GM18909 (cell line): ENCODE measurements around the gene JMJD4.

ENCODE experiments used
- ATAC-seq: cut with Tn5 transposase; IDR thresholded peaks from one replicate; pipeline ENCODE4 v1.9.1; 2021; ENCODE audit warnings: mild to moderate bottlenecking; ENCODE audit not compliant: unreplicated experiment, poor library complexity

Gene JMJD4

DNA sequence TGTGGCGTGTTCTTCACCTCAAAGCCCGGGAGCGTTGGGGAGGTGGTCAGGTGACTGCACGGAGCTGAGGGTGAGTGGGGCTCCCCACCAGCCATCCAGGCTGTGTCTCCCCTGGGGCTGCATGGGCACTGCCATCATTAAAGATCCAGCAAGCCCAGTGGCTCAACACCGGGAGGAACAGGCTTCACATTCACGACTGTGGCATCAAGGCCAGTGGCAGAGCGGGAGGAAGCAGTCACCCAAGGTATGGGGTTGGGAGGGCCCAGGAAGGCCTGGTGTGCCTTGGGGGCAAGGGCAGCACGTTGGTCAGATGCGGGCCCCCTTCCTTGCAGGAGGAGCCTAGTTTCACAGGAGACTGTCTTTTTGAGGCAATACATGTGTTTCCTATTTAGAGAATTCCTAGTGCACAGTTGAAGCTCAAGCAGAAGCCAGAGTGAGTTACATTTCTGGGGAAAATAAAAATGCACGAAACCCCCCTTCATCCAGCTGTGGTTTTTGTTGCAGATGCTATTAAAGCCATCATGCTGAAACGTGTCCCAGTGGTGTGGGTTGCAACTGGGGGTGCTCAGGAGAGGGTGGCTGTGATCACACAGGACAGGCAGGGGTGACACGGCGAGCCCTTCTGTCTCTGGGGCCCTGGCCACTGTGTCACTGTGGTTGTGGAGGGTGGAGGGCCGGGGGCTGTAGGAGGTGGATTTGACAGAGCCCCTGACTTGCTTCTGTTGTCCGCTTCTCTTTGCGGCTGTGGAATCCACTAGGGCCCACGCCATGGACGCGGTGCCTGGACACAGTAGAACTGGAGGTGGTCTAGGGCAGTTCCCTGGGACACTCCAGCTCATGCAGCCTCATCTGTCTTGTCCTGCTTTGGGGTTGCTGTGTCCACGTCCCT is 34.2 kb upstream of the JMJD4 start:
- ATAC-seq, result no peak

DNA sequence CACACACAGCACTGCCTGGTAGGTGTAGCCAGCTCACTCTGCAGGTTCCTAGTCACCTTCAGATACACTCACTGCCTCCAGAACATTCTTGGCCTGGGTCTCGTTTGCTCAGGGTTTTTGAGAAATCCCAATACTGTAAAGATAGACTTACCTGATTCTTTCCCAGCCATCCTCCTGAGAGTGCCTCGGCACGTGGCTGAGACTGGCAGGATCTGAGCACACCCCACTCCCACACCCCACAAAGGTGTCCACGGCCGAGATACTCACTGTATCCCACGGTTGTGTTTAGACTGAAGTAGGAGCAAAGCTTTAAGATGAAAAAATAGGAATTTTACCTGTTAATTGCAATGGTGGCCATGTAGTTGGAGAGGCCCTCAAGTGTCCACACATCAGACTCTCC is 33.5 kb upstream of the JMJD4 start:
- ATAC-seq, result no peak

GRCh38 chr1:227768125-227768439 is 33.0 kb upstream of the JMJD4 start:
- no peak for ATAC-seq

DNA sequence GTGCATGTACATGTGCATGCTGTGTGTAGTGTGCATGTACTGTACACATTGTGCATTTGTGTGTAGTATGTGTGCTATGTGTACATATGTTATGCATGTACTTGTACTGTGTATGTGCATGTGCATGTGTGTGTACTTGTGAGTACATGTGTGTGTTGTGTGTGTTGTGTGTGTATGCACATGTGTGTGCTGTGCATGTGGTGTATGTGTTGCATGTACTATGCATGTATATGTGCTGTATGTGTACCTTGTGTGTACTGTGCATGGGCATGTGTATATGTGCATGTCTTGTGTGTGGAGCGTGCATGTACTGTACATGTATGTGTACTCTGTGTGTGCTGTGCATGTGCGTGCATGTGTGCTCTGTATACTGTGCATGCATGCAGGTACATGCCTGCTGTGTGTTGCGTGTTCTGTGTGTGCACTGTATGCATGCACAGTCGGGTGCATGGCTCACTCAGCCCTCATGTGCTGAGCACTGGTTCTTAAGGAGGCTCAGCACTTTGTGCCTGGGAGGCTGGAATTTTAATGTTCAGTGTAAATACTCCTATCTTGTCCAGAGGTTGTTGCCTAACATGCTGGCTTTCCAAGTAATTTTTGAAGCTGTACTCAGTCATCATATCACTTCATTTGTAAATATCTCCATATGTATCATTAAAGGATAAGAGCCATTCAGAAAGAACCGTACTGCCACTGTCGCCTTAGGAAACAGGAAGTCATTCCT is 32.5 kb upstream of the JMJD4 start:
- ATAC-seq, result no peak

GRCh38 chr1:227766653-227767277 is 31.7 kb upstream of the JMJD4 start:
- no peak for ATAC-seq

DNA sequence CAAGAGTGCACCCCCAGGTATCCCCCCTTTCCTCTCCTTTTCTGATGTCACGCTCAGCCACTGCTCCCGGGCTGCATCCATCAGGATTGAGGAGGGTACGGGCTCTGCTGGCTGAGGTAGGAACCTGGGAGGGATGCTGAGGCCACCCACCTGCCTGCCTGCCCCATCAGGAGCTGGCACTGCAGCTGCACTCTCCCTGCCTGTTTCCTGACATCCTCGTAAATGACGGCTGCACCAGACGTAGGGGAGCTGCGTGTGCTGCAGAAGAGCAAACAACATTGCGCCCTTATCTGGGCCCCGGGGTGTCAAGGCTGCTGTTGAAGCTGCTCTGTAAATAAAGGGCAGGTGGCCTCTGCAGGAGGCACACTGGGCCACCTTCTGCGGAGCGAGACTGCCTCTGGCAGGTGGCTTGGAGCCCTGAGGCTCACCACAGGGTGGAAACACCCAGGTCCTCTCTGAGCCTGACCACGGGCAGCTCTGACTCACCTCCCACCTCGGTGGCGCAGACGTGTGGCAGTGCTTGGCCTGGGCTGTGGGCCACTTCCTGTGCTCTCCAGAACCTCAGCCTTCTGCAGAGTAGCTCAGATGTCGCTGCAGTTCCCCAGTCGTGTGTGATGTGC is 31.0 kb upstream of the JMJD4 start:
- peak; percentile 54 for ATAC-seq

DNA sequence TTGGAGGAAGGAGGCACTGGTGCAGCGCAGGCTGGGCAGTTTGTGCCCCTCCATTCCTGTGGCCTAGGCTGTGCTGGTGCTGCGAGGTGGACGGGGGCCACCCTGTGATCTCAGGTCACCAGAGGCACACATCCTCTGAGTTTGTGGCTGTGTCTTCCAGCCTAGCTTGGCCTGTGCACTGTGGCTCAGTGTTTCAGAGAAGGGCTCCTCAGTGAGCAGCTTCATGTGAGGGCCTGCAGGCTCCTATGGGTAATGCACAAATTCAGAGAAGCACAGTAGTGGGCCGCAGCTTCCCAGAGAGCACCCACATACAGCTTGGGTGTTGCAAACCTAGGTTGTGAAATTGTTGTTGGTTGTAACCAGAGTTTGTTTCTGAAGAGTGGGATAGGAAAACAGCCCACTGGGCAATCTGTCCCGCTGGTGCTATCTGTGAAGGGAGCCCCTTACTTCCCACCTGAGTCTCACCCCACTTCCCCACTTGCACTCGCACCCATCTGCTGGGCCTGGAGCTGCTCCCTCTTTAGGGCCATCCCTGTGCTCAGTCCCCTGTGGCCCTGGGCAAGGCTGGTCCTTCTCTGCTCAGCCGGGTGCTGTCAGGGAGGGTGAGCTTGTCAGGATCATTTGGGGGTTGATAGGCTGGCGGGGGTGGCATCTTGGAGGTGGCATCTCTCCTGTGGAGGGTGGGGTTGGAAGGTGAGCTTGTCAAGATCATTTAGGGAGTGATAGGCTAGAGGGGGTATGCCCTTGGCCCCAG is 30.3 kb upstream of the JMJD4 start:
- ATAC-seq, result no peak

GRCh38 chr1:227764019-227764391 is 28.9 kb upstream of the JMJD4 start:
- no peak for ATAC-seq

GRCh38 chr1:227763246-227764018 is 28.3 kb upstream of the JMJD4 start:
- ATAC-seq, result no peak

DNA sequence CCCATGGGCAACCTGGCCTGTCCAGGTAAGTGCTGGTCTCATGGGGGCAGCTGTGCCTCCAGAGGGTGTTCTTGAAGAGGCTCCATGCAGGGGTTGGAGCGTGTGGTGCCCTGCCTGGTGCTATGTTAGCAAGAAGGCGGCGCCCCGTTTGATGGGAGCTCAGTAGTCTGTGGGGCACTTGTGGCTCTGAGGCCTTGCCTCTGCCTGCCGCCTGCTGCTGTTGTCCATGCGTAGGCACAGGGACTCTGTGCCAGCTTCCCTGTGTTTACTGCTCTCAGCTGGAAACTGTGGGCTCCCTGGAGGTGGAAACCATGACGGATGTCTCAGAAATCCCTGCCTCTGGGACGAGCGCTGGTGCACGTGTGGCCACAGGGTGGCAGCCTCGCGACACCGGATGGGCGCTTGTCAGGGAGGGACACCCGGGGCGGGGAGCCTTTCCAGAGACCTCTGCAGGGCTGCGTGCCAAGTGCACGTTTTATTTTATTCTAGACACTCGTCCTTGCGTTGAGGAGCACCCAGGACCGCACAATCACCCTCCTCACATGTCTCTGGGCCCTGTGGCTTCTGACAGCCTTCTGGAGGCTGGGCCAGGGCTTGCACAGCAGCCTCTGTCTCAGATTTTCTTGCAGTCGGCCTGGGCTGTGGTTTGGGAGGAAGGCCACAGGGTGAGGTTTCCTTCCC is 27.3 kb upstream of the JMJD4 start:
- ATAC-seq, result peak; percentile 80

- no peak for ATAC-seq
These were observed 26.6 kb upstream of the JMJD4 start for GRCh38 chr1:227761621-227762230.

DNA sequence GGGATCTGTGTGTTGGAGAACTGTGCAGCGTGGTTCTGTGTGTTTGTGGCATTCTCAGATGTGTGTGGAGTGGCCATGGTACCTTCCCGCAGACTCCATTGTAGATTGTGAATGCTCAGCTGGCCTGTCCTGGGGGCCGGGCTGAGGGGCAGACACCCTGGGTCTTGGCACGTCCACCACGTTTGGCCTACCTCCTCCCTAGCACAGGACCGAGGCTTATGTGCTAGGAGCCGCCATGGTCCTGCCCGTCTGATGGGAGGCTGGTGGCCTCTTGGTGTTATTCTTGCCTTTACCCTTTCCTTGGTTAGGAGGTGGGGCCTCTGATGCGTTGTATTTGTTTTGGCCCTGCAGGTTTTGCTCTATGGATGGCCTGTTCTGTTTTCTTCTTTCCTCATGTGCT is 25.3 kb upstream of the JMJD4 start:
- no peak for ATAC-seq

- no peak for ATAC-seq
These were observed 24.5 kb upstream of the JMJD4 start for GRCh38 chr1:227759341-227760300.

GRCh38 chr1:227758366-227758765 is 23.3 kb upstream of the JMJD4 start:
- peak; percentile 37 for ATAC-seq

GRCh38 chr1:227757781-227758180 is 22.7 kb upstream of the JMJD4 start:
- no peak for ATAC-seq

DNA sequence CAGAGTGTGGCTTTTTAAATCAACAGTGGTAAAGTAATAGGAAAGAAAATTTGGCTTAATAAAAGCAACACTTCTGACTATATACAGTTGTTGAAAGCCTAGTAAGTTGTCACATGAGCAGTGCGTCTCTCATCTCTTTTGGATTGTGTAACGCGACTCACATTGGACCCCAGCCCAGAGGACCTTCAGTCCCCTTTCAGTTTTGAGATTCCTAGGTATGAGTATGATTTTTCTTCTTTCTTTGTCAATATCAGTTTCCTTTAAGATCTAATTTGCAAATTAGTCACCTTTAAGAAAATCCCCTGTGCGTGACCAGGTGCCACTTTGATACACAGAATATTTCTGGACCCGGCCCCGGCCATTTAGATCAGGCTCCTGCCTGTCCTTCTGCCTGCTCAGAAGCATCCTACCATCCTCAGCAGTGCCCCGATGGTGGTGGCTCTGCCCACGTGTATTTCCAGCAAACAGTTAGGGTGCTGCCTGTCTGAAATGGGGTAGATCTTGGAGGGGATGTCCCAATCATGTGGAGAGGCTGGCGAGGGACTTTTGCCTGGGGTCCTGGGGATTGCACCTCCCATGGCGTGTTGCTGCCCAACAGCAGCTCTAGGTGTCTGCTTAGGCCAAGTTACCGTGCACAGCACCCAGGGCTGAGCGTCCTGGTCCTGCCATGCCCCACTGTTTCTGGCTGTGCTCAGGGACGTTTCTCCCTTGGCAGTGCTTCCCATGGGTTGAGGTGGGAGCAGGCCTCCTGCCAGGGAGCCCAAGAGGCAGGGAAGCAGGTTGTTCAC is 21.3 kb upstream of the JMJD4 start:
- no peak for ATAC-seq

- no peak for ATAC-seq
These were observed 19.9 kb upstream of the JMJD4 start for GRCh38 chr1:227754958-227755357.
